GM04503 (cell line): ENCODE data around the gene ZSWIM6.
"Not testable (repeated sequence)": the region's sequence is repeated elsewhere in the genome, so short reads cannot be mapped to it uniquely, and the experiment has no call there.

Source experiments
- DNase-seq: peaks from one replicate; pipeline ENCODE4 v3.0.0-alpha.2; 2012; ENCODE audit warnings: low read depth

ZSWIM6 gene

GRCh38 chr5:61363401-61364114 lies 31.5 kb downstream of the ZSWIM6 start:
- DNase-seq: no peak

DNA sequence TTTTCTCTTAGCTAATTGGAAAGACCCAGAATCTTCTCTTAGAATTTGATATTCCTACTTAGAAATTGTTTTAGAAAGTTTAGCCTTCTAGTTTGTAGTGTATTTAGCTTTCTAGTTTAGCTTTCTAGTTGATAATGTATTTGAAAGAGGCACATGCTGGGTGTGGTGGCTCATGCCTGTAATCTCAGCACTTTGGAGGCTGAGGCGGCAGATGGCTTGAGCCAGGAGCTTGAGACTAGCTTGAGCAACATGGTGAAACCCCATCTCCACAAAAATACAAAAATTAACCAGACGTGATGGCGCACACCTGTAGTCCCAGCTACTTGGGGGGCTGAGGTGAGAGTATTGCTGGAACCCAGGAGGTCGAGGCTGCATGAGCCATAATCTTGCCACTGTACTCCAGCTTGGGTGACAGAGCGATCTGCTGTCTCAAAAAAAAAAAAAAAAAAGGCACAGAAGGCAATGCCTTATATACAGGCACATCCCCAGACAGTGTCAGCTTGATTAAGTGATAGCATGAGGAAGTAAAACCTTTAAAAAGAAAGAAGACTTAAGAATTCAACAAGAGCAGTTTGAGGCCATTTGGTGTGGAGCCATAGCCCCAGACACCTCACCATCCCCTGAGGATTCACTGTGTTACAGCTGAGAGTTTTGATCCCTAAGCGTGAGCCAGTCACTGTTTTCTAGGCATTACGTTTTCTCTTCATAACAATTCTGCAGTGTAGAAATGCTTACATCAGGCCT lies 34.6 kb downstream of the ZSWIM6 start:
- no peak for DNase-seq

GRCh38 chr5:61370506-61370905 lies 38.4 kb downstream of the ZSWIM6 start:
- DNase-seq: no peak

DNA sequence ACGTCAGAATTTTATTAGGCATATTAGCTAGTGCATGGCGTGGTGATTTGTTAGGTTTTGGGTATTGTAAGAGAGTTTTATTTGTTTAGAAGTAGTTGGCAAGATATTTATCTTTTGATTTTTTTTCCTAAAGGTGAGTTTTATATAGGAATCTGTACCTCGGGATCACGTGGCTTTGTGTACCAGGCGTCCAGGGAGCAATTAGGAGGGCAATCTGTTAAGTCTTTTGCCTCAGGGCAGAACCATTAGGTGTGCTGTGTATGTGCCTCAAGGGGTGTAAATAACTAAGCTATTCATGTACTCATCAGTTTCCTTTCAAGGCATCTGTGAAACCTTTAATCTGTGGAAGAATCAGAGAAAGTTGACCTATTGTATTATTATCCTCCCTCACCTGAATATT lies 39.4 kb downstream of the ZSWIM6 start:
- no peak for DNase-seq

DNA sequence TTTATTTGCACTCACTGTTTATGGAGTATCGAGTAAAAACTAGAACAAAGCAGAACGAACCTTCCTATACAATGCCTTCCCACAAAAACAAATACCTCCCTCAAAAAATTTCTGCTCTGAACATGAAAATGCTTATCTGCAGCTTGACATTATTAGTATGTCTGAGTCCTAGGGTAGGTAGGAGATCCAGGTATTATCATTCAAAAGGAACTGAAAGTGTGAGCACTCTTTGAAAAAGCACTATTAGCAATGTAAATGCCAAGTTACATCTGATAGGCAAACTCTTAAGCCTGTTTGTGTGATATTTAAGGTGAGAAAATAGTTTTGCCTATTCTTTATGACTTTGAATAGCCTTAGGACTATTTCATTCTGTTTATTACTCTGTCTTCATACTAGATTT lies 47.6 kb downstream of the ZSWIM6 start:
- DNase-seq: no peak

DNA sequence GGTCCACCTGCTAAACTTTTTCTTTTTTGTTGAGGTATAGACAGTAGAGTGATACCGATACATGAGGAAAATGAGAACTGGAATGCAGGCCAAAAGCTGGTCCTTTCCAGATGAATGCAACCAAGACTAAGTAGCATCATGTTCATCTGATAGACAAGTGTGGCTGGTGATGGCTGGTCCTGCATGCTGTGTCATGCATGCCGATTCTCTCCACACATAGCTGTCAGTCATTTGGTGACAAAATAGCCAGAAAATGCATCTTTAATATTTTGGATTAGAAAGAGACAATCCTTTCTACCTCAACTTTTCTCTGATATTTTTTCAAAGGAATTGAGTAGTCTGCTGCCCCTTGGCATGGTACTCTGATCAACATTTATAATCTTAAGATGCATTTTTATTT lies 49.9 kb downstream of the ZSWIM6 start:
- no peak for DNase-seq

- DNase-seq: no peak
Measured at GRCh38 chr5:61385627-61386026, 53.6 kb downstream of the ZSWIM6 start.

GRCh38 chr5:61386045-61386800 lies 54.2 kb downstream of the ZSWIM6 start:
- no peak for DNase-seq

DNA sequence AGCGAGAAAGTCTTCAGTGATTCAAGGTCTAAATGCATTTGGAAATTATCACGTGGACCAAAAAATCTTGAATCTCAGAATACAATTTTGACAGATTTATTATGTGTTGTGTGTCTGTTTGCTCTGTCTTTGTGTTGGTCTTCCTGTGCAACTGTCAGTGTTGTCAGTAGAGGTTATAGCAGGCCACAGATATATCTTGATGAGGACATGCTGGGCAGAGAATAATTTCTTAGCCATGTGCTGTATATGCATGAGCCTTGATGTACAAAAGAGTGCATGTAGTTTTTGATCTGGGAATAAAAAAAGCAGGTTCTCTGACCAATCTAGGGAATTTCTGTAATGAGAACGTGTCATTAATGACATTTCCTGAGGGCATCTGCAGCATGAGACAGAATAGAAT lies 57.6 kb downstream of the ZSWIM6 start:
- no peak for DNase-seq

- DNase-seq: no peak
Measured at GRCh38 chr5:61394078-61394704, 62.1 kb downstream of the ZSWIM6 start.

GRCh38 chr5:61394793-61395192 lies 62.7 kb downstream of the ZSWIM6 start:
- DNase-seq: no peak

- no peak for DNase-seq
Measured at GRCh38 chr5:61397238-61397637, 65.2 kb downstream of the ZSWIM6 start.

DNA sequence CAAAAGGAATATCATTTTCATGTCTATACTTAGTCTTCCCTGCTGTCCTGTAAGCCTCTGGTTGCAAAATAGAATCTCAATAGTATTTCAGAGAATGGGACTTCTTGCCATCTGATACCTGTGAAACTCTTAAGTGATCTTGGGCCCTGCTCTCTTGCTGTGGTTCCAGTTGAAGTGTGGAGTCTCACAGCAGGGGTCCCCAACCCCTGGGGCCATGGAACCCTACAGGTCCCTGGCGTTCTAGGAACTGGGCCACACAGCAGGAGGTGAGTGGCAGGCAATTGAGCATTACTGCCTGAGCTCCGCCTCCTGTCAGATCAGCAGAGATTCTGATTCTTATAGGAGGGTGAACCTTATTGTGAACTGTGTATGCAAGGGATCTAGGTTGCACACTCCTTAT lies 65.9 kb downstream of the ZSWIM6 start:
- DNase-seq: no peak

DNA sequence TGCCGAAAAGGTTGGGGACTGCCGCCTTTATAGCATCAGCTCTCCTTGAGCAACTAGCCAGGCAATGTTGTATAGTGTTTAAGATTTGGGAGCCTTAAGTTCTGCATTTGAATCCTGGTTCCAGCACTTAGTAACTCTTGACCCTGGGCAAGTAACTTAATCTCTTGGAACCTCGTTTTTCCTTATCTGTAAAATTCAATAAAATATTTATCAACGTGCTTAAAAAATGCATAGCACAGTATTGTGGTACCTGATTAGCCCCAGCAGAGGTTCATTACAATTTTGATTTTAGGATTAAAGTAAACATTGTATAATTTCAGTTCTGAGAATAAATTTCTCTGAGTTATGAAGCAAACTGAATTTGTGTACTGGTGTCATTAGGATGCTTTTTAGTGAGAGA lies 66.4 kb downstream of the ZSWIM6 start:
- no peak for DNase-seq

DNA sequence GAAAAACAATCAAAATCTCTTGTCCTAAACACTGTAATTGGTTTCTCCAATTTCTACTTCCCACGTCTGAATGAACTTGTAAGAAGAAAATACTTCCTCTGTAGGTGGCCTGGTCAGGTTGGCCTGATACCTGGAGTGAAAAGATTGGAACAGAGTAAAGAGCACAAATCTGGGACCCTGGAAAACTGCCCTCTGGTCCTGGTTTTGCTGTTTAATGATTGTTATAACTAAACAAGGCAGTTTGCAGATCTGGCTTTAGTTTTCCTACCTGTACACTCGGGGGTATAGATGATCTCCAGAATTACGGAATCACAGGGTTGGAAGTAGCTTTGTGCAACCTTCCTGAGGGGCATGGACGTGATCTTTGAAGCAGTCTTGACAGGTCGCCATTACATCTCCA lies 67.6 kb downstream of the ZSWIM6 start:
- no peak for DNase-seq

- DNase-seq: peak; percentile 31
Measured at GRCh38 chr5:61401726-61402125, 69.7 kb downstream of the ZSWIM6 start.

- no peak for DNase-seq
Measured at GRCh38 chr5:61402244-61402823, 70.3 kb downstream of the ZSWIM6 start.

- peak; percentile 35 for DNase-seq
Measured at GRCh38 chr5:61402970-61403900, 71.2 kb downstream of the ZSWIM6 start.

DNA sequence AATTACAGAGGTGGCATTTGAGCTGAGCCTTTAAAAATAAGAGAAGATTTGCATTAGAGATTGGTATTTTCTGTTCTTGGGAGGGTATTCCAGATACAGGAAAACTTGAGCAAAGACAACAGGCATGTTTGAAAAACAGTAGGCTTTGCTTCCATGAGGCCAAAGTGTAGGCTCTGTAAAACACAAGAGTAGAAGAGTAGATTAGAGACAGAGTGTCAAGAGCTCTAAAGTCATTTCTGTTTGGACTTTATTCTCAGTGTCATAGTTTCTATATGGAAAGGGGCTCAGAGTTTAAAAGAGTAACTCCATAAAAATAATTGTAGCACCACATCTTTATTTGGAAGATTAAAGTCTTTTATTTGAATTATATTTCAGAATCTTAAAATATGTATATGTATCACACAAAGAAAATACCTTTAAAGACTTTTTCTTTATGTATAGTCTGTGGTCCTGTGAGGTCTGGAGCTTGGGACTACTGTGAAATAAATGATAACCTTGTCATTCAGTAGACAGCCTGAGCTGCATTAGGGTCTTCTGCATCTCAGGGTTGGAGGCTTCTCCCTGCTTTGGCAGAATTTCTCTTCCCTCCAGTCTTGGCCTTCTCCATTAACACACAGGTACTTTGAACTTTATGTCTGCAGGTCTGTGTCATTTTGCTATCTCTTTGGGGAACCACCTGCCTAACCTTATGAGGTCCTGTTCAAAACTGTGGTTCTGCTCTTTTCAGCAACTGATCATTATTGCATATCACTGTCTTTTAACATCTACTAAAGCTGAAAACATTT lies 73.6 kb downstream of the ZSWIM6 start:
- DNase-seq: no peak

GRCh38 chr5:61406497-61406896 lies 74.4 kb downstream of the ZSWIM6 start:
- not testable (repeated sequence) for DNase-seq
